ENCODE data around the gene ARHGAP21. TPM values are rescaled to one million over a fixed set of nuclear protein-coding genes. Genes with fewer than 3 reads are reported as not detected.

The ARHGAP21 gene
- total and polyA plus RNA-seq, 9 of the 15 experiments (the other 6 are each of a cell fraction or from before 2014, with no cell fraction given): 13.6 to 145 (median 60.8) TPM

GRCh38 chr10:24569330-24569796 is 154.3 kb downstream of the ARHGAP21 start (continued):
- TF ChIP-seq CUX1 (CRISPR knock-in tag; IDR thresholded peaks at IDR 0.05) (no peak), TBL1XR1 (IDR thresholded peaks at IDR 0.05; ENCODE audit: low read length in 2 of 2) (peak in 1 of 2 experiments; percentile 70; a peak in 2 of 4 replicates), CEBPB (tag; IDR thresholded peaks at IDR 0.05) (no peak), JUND (IDR thresholded peaks at IDR 0.05; ENCODE audit: borderline replicate concordance, low read depth, low read length) (peak; percentile 76), JUND (tag; IDR thresholded peaks at IDR 0.05; ENCODE audit: borderline replicate concordance, low read depth, low read length) (no peak; the same call in 2 of the 3 replicates), ZNF77 (CRISPR knock-in tag; IDR thresholded peaks at IDR 0.05) (no peak), DDX20 (tag; IDR thresholded peaks at IDR 0.05; ENCODE audit: low read depth) (no peak), ZNF41 (CRISPR knock-in tag; conservative IDR thresholded peaks at IDR 0.05) (no peak), ZBTB12 (CRISPR knock-in tag; IDR thresholded peaks at IDR 0.05) (no peak), NCOA4 (IDR thresholded peaks at IDR 0.05; ENCODE audit: partially characterized antibody) (no peak), TBP (optimal IDR thresholded peaks at IDR 0.05; ENCODE audit: low read depth, low read length) (peak; percentile 56), NCOA1 (IDR thresholded peaks at IDR 0.05; ENCODE audit: low read depth) (peak; percentile 75; the same call in 1 of the 2 replicates), ZBTB9 (CRISPR knock-in tag; IDR thresholded peaks at IDR 0.05) (0 out of 2 replicates have a peak, but pooled peaks have one; percentile 21), RHOXF2B (CRISPR knock-in tag; conservative IDR thresholded peaks at IDR 0.05) (no peak), ZNF184 (CRISPR knock-in tag; IDR thresholded peaks at IDR 0.05) (no peak), EP300 (IDR thresholded peaks at IDR 0.05; ENCODE audit: low read length) (peak; percentile 95), TAF9B (IDR thresholded peaks at IDR 0.05; ENCODE audit: partially characterized antibody) (peak; percentile 18), PRDM10 (IDR thresholded peaks at IDR 0.05; ENCODE audit: partially characterized antibody) (no peak), SMARCB1 (IDR thresholded peaks at IDR 0.05; ENCODE audit: insufficient read length, low read depth) (no peak)
